ENCODE results near the gene RNF130.

GRCh38 chr5:180043377-180043776 is 28.2 kb downstream of the RNF130 start:
- TF ChIP-seq RAD21 (IDR thresholded peaks at IDR 0.05; ENCODE audit: low read depth) (no peak), YY1 (IDR thresholded peaks at IDR 0.05; ENCODE audit: low read depth) (no peak), EGR1 (IDR thresholded peaks at IDR 0.05) (no peak), FOXM1 (IDR thresholded peaks at IDR 0.05; ENCODE audit: borderline replicate concordance, low read depth) (no peak), MAX (IDR thresholded peaks at IDR 0.05) (no peak), CREB1 (IDR thresholded peaks at IDR 0.05; ENCODE audit: low read depth) (no peak), TEAD4 (IDR thresholded peaks at IDR 0.05) (no peak), ZBTB7A (IDR thresholded peaks at IDR 0.05; ENCODE audit: low read depth) (no peak), TAF1 (IDR thresholded peaks at IDR 0.05; ENCODE audit: low read depth) (no peak)
